ENCODE data around the gene ACSL1. TPM values are rescaled to one million over a fixed set of nuclear protein-coding genes. Genes with fewer than 3 reads are reported as not detected.

The ACSL1 gene
- total and polyA plus RNA-seq, 8 donors, result 42.8 to 1,170 (median 51.3) TPM

GRCh38 chr4:184850431-184851199, 24.8 kb upstream of the ACSL1 start:
- Histone ChIP-seq H3K4me3 (no peak overlapping the region), H3K9me3 (no peaks in the 10 kb centered on the region), H3K27me3 (peaks cover 0 to 5% (median 0%) of the 10 kb centered on the region in 3 donors), H3K4me1 (peaks cover 0 to 6% (median 1%) of the 10 kb centered on the region in 4 donors), H3K27ac (peak overlapping the region in 3 of 5 donors; percentile 22 to 66 (median 60)), H3K36me3 (no peaks in the 10 kb centered on the region)
- no peak for TF ChIP-seq POLR2A (IDR thresholded peaks at IDR 0.05)
- TF ChIP-seq CTCF (IDR thresholded peaks at IDR 0.05), result no peak
- no peak for TF ChIP-seq POLR2AphosphoS5 (IDR thresholded peaks at IDR 0.05)
- no peak for TF ChIP-seq EP300 (IDR thresholded peaks at IDR 0.05)
- no peak for DNase-seq
- 66 to 87% (median 77%) methylated on average over 10 of the region's 10 CpGs for WGBS, 5 donors
- intact Hi-C loops (cut with DNase I; ENCODE audit: low total_unique reads), result no loop called here

GRCh38 chr4:184850018-184850417, 24.2 kb upstream of the ACSL1 start:
- no peak for DNase-seq
- no peaks in the 10 kb centered on the region for H3K9me3 ChIP-seq
- intact Hi-C loops (cut with DNase I; ENCODE audit: low total_unique reads), result no loop called here
- TF ChIP-seq CTCF (IDR thresholded peaks at IDR 0.05), result no peak
- no peak for TF ChIP-seq EP300 (IDR thresholded peaks at IDR 0.05)
- TF ChIP-seq POLR2A (IDR thresholded peaks at IDR 0.05), result no peak
- no peak for TF ChIP-seq POLR2AphosphoS5 (IDR thresholded peaks at IDR 0.05)
- peaks cover 0 to 5% (median 0%) of the 10 kb centered on the region in 3 donors for H3K27me3 ChIP-seq
- WGBS, 5 donors, result 63 to 76% (median 70%) methylated on average over 3 of the region's 3 CpGs
- no peaks in the 10 kb centered on the region for H3K36me3 ChIP-seq
- H3K27ac ChIP-seq, result peak overlapping the region in 3 of 5 donors; percentile 22 to 66 (median 60)
- H3K4me1 ChIP-seq, result peaks cover 0 to 8% (median 2%) of the 10 kb centered on the region in 4 donors
- H3K4me3 ChIP-seq, result no peak overlapping the region

GRCh38 chr4:184849185-184849584, 23.4 kb upstream of the ACSL1 start:
- Histone ChIP-seq H3K4me1 (peaks cover 0 to 8% (median 2%) of the 10 kb centered on the region in 4 donors), H3K27me3 (peaks cover 0 to 5% (median 0%) of the 10 kb centered on the region in 3 donors), H3K4me3 (no peak overlapping the region), H3K9me3 (no peaks in the 10 kb centered on the region), H3K27ac (peak overlapping the region in 1 of 5 donors; percentile 66), H3K36me3 (no peaks in the 10 kb centered on the region)
- no peak for DNase-seq
- WGBS, 5 donors, result 58 to 82% (median 64%) methylated on average over 3 of the region's 3 CpGs
- intact Hi-C loops (cut with DNase I; ENCODE audit: low total_unique reads), result no loop called here
- TF ChIP-seq EP300 (IDR thresholded peaks at IDR 0.05) (no peak), CTCF (IDR thresholded peaks at IDR 0.05) (no peak), POLR2A (IDR thresholded peaks at IDR 0.05) (no peak), POLR2AphosphoS5 (IDR thresholded peaks at IDR 0.05) (no peak)

- intact Hi-C loops (cut with DNase I; ENCODE audit: low total_unique reads), result no loop called here
- Histone ChIP-seq H3K4me3 (no peak overlapping the region), H3K36me3 (no peaks in the 10 kb centered on the region), H3K27ac (no peak overlapping the region), H3K9me3 (no peaks in the 10 kb centered on the region), H3K27me3 (peaks cover 0 to 5% (median 0%) of the 10 kb centered on the region in 3 donors), H3K4me1 (peaks cover 0 to 8% (median 2%) of the 10 kb centered on the region in 4 donors)
- 71 to 87% (median 82%) methylated on average over 3 of the region's 3 CpGs for WGBS, 5 donors
- no peak for DNase-seq
- TF ChIP-seq CTCF (IDR thresholded peaks at IDR 0.05) (no peak), POLR2A (IDR thresholded peaks at IDR 0.05) (no peak), EP300 (IDR thresholded peaks at IDR 0.05) (no peak), POLR2AphosphoS5 (IDR thresholded peaks at IDR 0.05) (no peak)
Observed at GRCh38 chr4:184848510-184848909, 22.7 kb upstream of the ACSL1 start.

Measured in stomach (tissue), 9 donors.